PC-3 (cell line): ENCODE data around the gene ZNF438.

Experiments used
- EZH2 ChIP-seq: fragments of 300-600 bp; sonication (generic); IDR thresholded peaks from one replicate; pipeline ENCODE4 v1.6.1; 2017; ENCODE audit warnings: antibody characterized with exemption, mild to moderate bottlenecking, low read length; ENCODE audit not compliant: unreplicated experiment
- TF ChIP-seq, protein P1 (sequence below): fragments of 300-600 bp; sonication (generic); conservative IDR thresholded peaks from 2 replicates; pipeline ENCODE4 v1.5.1; 2017; ENCODE audit warnings: antibody characterized with exemption, low read depth, mild to moderate bottlenecking, low read length

DNA sequence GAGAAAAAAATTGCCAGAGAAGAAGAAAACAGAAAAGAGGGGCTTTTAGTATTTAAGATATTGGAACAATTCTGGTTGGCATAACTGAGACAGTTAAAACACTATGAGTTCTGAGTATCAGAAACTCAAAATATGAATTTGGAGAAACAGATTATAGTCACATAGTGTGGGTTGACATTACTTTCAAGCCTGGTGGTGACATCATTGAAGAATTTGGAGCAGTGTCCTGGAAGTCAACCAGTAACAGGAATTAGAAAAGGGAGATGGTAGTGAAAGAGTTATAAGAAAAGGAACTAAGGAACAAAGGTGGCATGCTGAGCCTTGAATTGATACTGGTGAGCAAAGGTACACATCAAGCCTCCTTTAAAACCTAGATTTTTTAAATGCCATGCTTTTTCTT lies 88.2 kb downstream of the ZNF438 start:
- TF ChIP-seq, protein P1, sequence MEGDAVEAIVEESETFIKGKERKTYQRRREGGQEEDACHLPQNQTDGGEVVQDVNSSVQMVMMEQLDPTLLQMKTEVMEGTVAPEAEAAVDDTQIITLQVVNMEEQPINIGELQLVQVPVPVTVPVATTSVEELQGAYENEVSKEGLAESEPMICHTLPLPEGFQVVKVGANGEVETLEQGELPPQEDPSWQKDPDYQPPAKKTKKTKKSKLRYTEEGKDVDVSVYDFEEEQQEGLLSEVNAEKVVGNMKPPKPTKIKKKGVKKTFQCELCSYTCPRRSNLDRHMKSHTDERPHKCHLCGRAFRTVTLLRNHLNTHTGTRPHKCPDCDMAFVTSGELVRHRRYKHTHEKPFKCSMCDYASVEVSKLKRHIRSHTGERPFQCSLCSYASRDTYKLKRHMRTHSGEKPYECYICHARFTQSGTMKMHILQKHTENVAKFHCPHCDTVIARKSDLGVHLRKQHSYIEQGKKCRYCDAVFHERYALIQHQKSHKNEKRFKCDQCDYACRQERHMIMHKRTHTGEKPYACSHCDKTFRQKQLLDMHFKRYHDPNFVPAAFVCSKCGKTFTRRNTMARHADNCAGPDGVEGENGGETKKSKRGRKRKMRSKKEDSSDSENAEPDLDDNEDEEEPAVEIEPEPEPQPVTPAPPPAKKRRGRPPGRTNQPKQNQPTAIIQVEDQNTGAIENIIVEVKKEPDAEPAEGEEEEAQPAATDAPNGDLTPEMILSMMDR: no peak
- no peak for TF ChIP-seq EZH2
